K562 (cell line): Measurements from ENCODE around the gene SLC25A51. TPM values are rescaled to one million over a fixed set of nuclear protein-coding genes. Genes with fewer than 3 reads are reported as not detected.

Experiments
- BDP1 ChIP-seq: IDR thresholded peaks from 3 replicates; pipeline ENCODE4 v1.6.1; 2011; ENCODE audit not compliant: insufficient read length, insufficient read depth
- EHMT2 ChIP-seq: fragments of 450-650 bp; IDR thresholded peaks from 2 replicates; pipeline ENCODE4 v1.6.1; 2018; ENCODE audit warnings: antibody characterized with exemption
- NEUROD1 ChIP-seq: fragments of 150-350 bp; IDR thresholded peaks from 2 replicates; pipeline ENCODE4 v1.6.1; 2014; ENCODE audit warnings: borderline replicate concordance, low read length, low read depth; ENCODE audit not compliant: partially characterized antibody
- PRPF4 ChIP-seq: fragments of 200-400 bp; formaldehyde crosslinking; IDR thresholded peaks from one replicate; pipeline ENCODE4 v1.6.1; 2017; ENCODE audit warnings: low read length, low read depth, mild to moderate bottlenecking; ENCODE audit not compliant: insufficient read depth, poor library complexity, severe bottlenecking
- PYGO2 ChIP-seq: fragments of 450-650 bp; IDR thresholded peaks from 2 replicates; pipeline ENCODE4 v1.6.1; 2016; ENCODE audit warnings: mild to moderate bottlenecking, missing genetic modification characterization, moderate library complexity, missing compliant biosample characterization
- SAP30 ChIP-seq: fragments of 200-600 bp; sonication (generic); IDR thresholded peaks from 2 replicates; pipeline ENCODE4 v1.6.1; 2012; ENCODE audit warnings: borderline replicate concordance, low read depth, mild to moderate bottlenecking, moderate library complexity, low read length, control low read depth, inconsistent platforms; ENCODE audit not compliant: insufficient read depth, poor library complexity, severe bottlenecking
- SMARCE1 ChIP-seq: fragments of 450-650 bp; IDR thresholded peaks from 2 replicates; pipeline ENCODE4 v1.7.1; 2016; ENCODE audit warnings: mild to moderate bottlenecking
- TEAD2 ChIP-seq: fragments of 450-650 bp; IDR thresholded peaks from 2 replicates; pipeline ENCODE4 v1.6.1; 2016; ENCODE audit warnings: missing genetic modification characterization, control low read depth, missing compliant biosample characterization
- XRCC4 ChIP-seq: IDR thresholded peaks from one replicate; pipeline ENCODE4 v1.6.1; 2011; ENCODE audit not compliant: insufficient read depth, insufficient read length; ENCODE audit errors: extremely low read depth
- ZNF175 ChIP-seq: fragments of 200-800 bp; sonication (Bioruptor generic); IDR thresholded peaks from 2 replicates; pipeline ENCODE4 v1.6.1; 2016; ENCODE audit warnings: low read depth, mild to moderate bottlenecking, missing genetic modification characterization, missing compliant biosample characterization
- ZNF696 ChIP-seq: fragments of 250-450 bp; sonication (Bioruptor Pico); conservative IDR thresholded peaks from 2 replicates; pipeline ENCODE4 v1.4.0; 2020; ENCODE audit warnings: mild to moderate bottlenecking, moderate library complexity
- polyA plus RNA-seq, 8 experiments: library from polyadenylated mRNA; depleted of rRNA in 4 of 8; stranded (reverse) in 5 of 8; unstranded in 3 of 8; fragments of >200 nt; fragmentation: Nextera tagmentation in 2 of 8; fragmentation: Illumina TruSeq in 1 of 8; extraction: Ambion mirVana in 2 of 8; extraction: Trizol in 1 of 8; gene quantifications; 2 replicates each; pipeline versions ENCODE4 v1.2.1 to v1.2.3, GENCODE V29; 2011 to 2014; ENCODE audit warnings: inconsistent platforms in 1 of 8, missing spikeins in 1 of 8
- total RNA-seq, 7 experiments: library from RNA; depleted of rRNA in 6 of 7; stranded (reverse); fragments of >200 nt in 6 of 7; fragmentation: Illumina TruSeq in 2 of 7; extraction: Trizol in 2 of 7; gene quantifications; 2 replicates each; pipeline versions ENCODE4 v1.2.1 to v1.2.3, GENCODE V29; 2011 to 2021; ENCODE audit warnings: low replicate concordance in 1 of 7
- TF ChIP-seq, protein P1 (sequence below): fragments of 250-450 bp; sonication (Bioruptor Pico); IDR thresholded peaks from 2 replicates; pipeline ENCODE4 v1.5.0; 2022; ENCODE audit warnings: mild to moderate bottlenecking
- TF ChIP-seq, protein P2 (sequence below): fragments of 450-650 bp; formaldehyde crosslinking; IDR thresholded peaks from 2 replicates; pipeline ENCODE4 v1.4.0; 2020; ENCODE audit warnings: mild to moderate bottlenecking, mixed read lengths

Gene SLC25A51
- total and polyA plus RNA-seq, 9 of the 15 experiments (the other 6 are each of a cell fraction or from before 2014, with no cell fraction given) = 9.1 to 40.7 (median 24.5) TPM

DNA sequence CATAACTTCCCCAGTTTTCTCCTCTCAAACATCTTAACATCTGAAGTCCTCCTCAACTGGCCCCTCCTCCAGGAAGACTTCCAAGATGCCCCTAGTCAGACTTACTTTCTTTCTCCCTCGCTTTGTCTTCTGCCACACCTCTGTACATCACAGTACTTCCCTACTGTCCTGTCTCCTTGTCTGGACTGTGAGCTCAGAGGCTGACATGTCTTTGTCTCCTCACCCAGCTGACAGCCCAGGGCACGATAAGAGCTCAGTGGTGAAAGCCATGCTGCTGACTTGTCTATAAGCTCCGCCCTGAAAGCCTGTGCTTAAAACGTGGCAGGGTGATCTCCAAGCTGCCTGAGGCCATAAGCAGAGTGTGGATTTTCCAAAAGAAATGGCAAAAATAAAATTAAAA, 33.0 kb upstream of the SLC25A51 start (continued):
- TF ChIP-seq, protein P1, sequence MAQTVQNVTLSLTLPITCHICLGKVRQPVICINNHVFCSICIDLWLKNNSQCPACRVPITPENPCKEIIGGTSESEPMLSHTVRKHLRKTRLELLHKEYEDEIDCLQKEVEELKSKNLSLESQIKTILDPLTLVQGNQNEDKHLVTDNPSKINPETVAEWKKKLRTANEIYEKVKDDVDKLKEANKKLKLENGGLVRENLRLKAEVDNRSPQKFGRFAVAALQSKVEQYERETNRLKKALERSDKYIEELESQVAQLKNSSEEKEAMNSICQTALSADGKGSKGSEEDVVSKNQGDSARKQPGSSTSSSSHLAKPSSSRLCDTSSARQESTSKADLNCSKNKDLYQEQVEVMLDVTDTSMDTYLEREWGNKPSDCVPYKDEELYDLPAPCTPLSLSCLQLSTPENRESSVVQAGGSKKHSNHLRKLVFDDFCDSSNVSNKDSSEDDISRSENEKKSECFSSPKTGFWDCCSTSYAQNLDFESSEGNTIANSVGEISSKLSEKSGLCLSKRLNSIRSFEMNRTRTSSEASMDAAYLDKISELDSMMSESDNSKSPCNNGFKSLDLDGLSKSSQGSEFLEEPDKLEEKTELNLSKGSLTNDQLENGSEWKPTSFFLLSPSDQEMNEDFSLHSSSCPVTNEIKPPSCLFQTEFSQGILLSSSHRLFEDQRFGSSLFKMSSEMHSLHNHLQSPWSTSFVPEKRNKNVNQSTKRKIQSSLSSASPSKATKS (CRISPR knock-in tag) = no peak
- TF ChIP-seq SMARCE1 (peak; percentile 61), TEAD2 (no peak), NEUROD1 (no peak), ZNF175 (no peak), SAP30 (peak; percentile 81), EHMT2 (peak; percentile 53), PYGO2 (no peak), ZNF696 (CRISPR knock-in tag) (no peak), XRCC4 (no peak), PRPF4 (no peak), BDP1 (no peak)
- TF ChIP-seq, protein P2, sequence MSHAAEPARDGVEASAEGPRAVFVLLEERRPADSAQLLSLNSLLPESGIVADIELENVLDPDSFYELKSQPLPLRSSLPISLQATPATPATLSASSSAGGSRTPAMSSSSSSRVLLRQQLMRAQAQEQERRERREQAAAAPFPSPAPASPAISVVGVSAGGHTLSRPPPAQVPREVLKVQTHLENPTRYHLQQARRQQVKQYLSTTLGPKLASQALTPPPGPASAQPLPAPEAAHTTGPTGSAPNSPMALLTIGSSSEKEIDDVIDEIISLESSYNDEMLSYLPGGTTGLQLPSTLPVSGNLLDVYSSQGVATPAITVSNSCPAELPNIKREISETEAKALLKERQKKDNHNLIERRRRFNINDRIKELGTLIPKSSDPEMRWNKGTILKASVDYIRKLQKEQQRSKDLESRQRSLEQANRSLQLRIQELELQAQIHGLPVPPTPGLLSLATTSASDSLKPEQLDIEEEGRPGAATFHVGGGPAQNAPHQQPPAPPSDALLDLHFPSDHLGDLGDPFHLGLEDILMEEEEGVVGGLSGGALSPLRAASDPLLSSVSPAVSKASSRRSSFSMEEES (CRISPR knock-in tag) = no peak
